Duodenal mucosa (tissue), 2 donors: Measurements from ENCODE around the gene EFNA5.

Source experiments
- H3K27ac ChIP-seq: one replicate; pipeline ENCODE4 v1.7.0; 2013; ENCODE audit warnings: low read depth, low read length
- H3K27me3 ChIP-seq, 2 donors: one replicate each; pipeline ENCODE4 v1.7.0; 2013; ENCODE audit warnings: low read length in 2 of 2, control low read depth in 1 of 2; ENCODE audit not compliant: insufficient read depth in 2 of 2, control insufficient read depth in 1 of 2
- H3K36me3 ChIP-seq, 2 donors: one replicate each; pipeline ENCODE4 v1.7.0; 2013; ENCODE audit warnings: low read length in 2 of 2, control low read depth in 1 of 2; ENCODE audit not compliant: insufficient read depth in 2 of 2, control insufficient read depth in 1 of 2
- H3K4me1 ChIP-seq, 2 donors: one replicate each; pipeline ENCODE4 v1.7.0; 2013; ENCODE audit warnings: low read length in 2 of 2, control low read depth in 1 of 2; ENCODE audit not compliant: insufficient read depth in 2 of 2, control insufficient read depth in 1 of 2
- H3K4me3 ChIP-seq, 2 donors: one replicate each; pipeline ENCODE4 v1.7.0; 2013; ENCODE audit warnings: low read length in 2 of 2, low read depth in 1 of 2
- H3K9ac ChIP-seq, 2 donors: one replicate each; pipeline ENCODE4 v1.7.0; 2013; ENCODE audit warnings: low read length in 2 of 2, low read depth in 1 of 2
- H3K9me3 ChIP-seq, 2 donors: one replicate each; pipeline ENCODE4 v1.7.0; 2013; ENCODE audit warnings: low read length in 2 of 2, control low read depth in 1 of 2; ENCODE audit not compliant: control insufficient read depth in 1 of 2

EFNA5 gene

DNA sequence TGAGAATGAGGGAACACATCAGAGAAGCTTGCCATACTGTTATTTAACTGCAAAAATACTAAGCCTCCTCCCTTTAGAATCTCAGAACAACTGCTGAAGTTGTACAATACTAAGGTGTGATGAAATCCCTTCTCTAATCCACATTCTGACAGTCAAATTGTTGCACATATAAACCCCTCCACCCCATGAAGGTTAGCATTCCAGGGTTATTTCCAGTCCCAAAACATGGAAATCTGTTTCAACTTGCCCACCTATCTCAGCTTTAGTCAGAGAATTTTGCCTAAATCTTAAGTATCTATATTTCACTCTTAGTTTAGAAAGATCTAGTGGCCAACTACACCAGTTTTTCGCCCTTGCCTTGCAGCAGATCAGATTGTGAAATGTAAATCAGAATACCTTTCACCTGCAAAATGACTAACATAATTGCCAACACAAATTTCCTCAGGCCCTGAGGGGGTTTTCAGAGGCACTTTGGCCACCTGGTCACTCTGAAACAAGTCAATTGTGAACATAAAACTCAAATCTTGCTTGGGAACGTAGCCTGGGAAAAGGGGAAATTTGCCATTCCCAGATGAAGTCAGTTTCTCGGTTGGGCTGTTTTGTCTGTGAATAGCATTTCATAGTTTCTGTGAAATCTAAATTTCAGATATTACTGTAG is 93.9 kb downstream of the EFNA5 start:
- H3K9me3 ChIP-seq, result no peaks in the 10 kb centered on the region
- peaks cover 7% of the 10 kb centered on the region in 2 donors for H3K4me1 ChIP-seq
- H3K9ac ChIP-seq, result no peak overlapping the region
- no peak overlapping the region for H3K27ac ChIP-seq
- H3K27me3 ChIP-seq, result no peaks in the 10 kb centered on the region
- H3K36me3 ChIP-seq, result no peaks in the 10 kb centered on the region
- H3K4me3 ChIP-seq, result no peak overlapping the region

- H3K4me3 ChIP-seq, result no peak overlapping the region
- no peak overlapping the region for H3K27ac ChIP-seq
- no peaks in the 10 kb centered on the region for H3K27me3 ChIP-seq
- no peak overlapping the region for H3K9ac ChIP-seq
- H3K36me3 ChIP-seq, result no peaks in the 10 kb centered on the region
- no peaks in the 10 kb centered on the region for H3K9me3 ChIP-seq
- peaks cover 11 to 14% of the 10 kb centered on the region in 2 donors for H3K4me1 ChIP-seq
These were observed 94.6 kb downstream of the EFNA5 start for GRCh38 chr5:107576155-107576554.

DNA sequence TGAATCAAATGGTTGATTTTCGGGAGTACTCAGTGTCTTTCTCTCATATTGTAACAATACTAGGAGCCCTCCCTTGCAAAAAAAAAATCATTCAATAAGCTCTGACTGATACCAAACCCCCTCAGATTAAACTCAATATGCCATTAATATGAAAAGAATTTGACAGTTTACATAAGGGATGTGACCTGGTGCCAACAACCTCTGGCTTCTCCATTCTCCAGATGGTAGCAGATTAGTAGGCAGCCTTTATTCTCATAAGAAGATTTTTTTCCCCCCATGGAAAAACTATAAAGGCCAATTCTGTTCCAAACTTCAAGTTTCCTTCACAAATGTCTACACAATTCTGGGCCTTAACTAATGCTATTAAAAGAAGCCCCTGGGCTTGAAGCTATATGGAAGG is 96.5 kb downstream of the EFNA5 start:
- H3K36me3 ChIP-seq, result no peaks in the 10 kb centered on the region
- no peak overlapping the region for H3K27ac ChIP-seq
- H3K4me1 ChIP-seq, result peaks cover 23 to 25% of the 10 kb centered on the region in 2 donors
- H3K27me3 ChIP-seq, result no peaks in the 10 kb centered on the region
- H3K9me3 ChIP-seq, result no peaks in the 10 kb centered on the region
- H3K4me3 ChIP-seq, result no peak overlapping the region
- H3K9ac ChIP-seq, result no peak overlapping the region

DNA sequence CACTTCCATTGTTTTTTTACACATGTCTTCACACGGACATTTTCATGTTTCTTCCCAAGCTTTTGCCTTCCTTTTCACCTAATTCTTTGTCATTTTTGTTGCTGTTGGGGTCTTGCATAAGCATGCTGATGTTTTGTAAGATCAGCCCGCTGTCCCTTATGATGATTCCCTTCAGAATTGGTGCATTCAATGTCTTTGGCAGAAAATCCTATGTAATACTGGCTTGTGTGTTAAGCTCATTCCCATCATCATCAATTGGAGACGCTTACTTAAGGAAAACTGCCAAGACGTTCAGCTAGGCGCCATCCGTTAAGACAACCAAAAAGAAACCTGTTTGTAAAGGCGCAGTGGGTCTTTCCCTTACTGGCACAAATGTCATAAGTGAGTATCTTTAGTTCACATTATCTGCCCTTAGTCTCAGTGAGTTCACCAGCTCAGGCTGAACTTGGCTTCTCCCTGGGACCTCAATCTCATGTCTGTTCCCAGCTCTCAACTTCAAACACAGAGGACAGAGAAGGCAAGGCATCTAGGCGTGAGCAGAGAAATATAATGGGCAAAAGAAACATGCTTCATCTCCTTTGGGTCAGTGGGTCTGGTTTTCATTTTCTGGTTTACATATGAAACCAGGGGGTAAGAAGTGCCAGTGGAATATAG is 97.9 kb downstream of the EFNA5 start:
- Histone ChIP-seq H3K4me3 (peak overlapping the region; percentile 82 to 89), H3K4me1 (peaks cover 23 to 25% of the 10 kb centered on the region in 2 donors), H3K9me3 (no peaks in the 10 kb centered on the region), H3K9ac (no peak overlapping the region), H3K27me3 (no peaks in the 10 kb centered on the region), H3K27ac (no peak overlapping the region), H3K36me3 (no peaks in the 10 kb centered on the region)

DNA sequence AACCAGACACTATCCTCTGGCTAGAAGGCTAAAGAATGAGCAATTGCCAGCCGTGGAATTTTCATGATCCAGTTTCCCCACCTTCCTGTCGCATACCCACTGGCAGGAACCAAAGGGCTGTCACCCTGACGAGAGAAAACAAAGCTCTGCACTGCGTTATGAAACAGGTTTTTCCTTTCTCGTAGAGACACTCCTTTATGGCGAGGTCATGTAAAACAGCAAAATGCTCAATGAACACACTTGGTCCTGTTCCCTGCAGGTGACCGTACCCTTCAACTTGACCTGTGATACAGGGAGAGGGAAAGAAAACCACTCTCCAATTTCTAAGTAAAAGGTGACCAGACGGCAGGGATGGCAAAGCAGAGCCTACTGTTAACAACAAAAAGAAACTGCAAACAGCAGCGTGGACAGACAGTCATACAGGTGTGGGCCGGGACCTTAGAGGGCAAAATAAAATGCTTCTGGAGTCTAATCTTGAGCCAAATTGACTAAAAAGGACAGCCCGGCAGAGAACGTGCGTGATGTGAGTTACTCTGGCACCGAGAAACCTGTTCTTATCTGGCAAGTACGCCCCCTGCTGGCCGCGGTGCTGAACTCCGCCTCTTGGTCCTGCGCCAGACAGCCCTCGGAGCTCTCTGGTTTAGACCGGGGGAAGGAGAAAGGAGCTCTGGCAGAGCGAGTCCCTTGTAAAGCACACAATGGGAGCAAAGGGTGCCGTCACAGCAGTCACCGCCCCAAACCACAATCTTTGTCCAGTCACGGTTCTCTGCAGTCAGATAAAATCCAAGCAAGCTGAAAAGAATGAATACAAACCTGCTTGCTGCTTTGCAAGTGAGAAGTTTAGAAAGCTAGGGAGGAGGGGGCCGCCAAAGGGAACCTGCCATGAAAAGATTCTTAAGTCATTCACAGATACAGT is 98.9 kb downstream of the EFNA5 start:
- Histone ChIP-seq H3K4me3 (peak overlapping the region; percentile 82 to 89), H3K36me3 (no peaks in the 10 kb centered on the region), H3K27me3 (no peaks in the 10 kb centered on the region), H3K9ac (peak overlapping the region; percentile 65 to 76), H3K9me3 (no peaks in the 10 kb centered on the region), H3K4me1 (peaks cover 23 to 25% of the 10 kb centered on the region in 2 donors), H3K27ac (peak overlapping the region; percentile 17)

- Histone ChIP-seq H3K27me3 (no peaks in the 10 kb centered on the region), H3K9ac (peak overlapping the region; percentile 65 to 76), H3K27ac (peak overlapping the region; percentile 13), H3K36me3 (no peaks in the 10 kb centered on the region), H3K4me1 (peaks cover 23 to 25% of the 10 kb centered on the region in 2 donors), H3K9me3 (no peaks in the 10 kb centered on the region), H3K4me3 (peak overlapping the region; percentile 82 to 89)
These were observed 99.8 kb downstream of the EFNA5 start for GRCh38 chr5:107570805-107571531.

DNA sequence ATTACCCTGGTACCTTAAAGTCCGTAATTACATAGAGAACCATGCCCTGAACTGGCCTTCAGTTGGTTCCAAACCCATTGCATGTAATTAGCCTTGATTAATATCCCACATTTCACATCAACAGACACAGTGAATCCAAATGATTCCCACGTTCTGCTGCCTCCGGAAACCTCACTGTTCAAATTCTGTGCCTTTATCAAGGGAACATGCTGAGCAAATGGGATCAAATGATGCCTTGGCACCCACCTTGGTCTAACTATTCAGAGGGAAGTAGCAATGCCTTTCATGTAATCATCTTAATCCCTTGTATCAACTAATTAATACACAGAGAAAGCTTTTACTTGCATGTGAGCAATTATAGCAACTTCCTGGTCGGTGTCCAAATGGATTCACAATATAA is 100.6 kb downstream of the EFNA5 start:
- H3K36me3 ChIP-seq, result no peaks in the 10 kb centered on the region
- no peaks in the 10 kb centered on the region for H3K27me3 ChIP-seq
- H3K9ac ChIP-seq, result no peak overlapping the region
- no peaks in the 10 kb centered on the region for H3K9me3 ChIP-seq
- H3K4me1 ChIP-seq, result peaks cover 23 to 25% of the 10 kb centered on the region in 2 donors
- no peak overlapping the region for H3K4me3 ChIP-seq
- H3K27ac ChIP-seq, result no peak overlapping the region

DNA sequence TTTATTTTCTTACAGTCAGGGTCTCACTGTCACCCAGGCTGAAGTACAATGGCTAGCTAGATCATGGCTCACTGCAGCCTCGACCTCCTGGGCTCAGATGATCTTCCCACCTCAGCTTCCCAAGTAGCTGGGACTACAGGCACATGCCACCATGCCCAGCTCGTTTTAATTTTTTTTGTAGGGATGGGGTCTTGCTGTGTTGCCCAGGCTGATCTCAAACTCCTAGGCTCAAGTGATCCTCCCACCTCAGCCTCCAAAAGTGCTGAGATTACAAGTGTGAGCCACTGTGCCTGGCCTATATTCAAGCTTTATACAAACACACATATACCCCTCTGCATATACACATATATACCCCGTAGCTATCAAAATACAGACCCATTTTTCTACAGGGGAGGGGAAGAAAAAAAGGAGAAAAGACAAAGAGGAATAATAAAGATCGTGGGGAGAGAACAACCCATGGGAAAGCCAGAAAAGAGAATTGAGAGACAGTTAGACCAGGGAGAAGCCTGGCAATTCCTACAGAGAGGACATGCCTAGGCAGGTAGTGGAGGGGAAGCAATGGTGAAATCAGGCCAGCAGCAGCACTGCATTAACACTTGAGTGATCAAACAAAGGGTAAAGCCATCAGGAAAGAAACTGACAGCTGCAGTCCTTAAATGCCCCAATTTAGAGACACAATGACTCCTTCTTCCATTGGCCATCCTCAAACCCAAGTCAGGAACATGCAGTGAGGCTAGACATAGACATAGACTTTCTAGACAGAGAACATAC is 102.7 kb downstream of the EFNA5 start:
- Histone ChIP-seq H3K27ac (no peak overlapping the region), H3K4me3 (no peak overlapping the region), H3K9me3 (no peaks in the 10 kb centered on the region), H3K27me3 (no peaks in the 10 kb centered on the region), H3K9ac (no peak overlapping the region), H3K4me1 (peaks cover 25 to 29% of the 10 kb centered on the region in 2 donors), H3K36me3 (no peaks in the 10 kb centered on the region)

- Histone ChIP-seq H3K4me3 (no peak overlapping the region), H3K9ac (no peak overlapping the region), H3K4me1 (peaks cover 19 to 22% of the 10 kb centered on the region in 2 donors), H3K27ac (no peak overlapping the region), H3K9me3 (no peaks in the 10 kb centered on the region), H3K36me3 (no peaks in the 10 kb centered on the region), H3K27me3 (no peaks in the 10 kb centered on the region)
These were observed 103.8 kb downstream of the EFNA5 start for GRCh38 chr5:107566986-107567385.
